NCI-H2107 (cell line): ENCODE measurements around the gene CUX1.
A peak's percentile ranks its signal among the peaks of the same experiment; 100 is the strongest.
"Not testable (repeated sequence)": the region's sequence is repeated elsewhere in the genome, so short reads cannot be mapped to it uniquely, and the experiment has no call there.

ENCODE experiments used
- DNase-seq: peaks from one replicate; lab custom pipeline; 2025; lab: John Stamatoyannopoulos, UW

The CUX1 gene

GRCh38 chr7:102009628-102010027 is 192.2 kb downstream of the CUX1 start:
- DNase-seq, result no peak

- DNase-seq, result not testable (repeated sequence)
These were observed 194.8 kb downstream of the CUX1 start for GRCh38 chr7:102012112-102012830.

GRCh38 chr7:102012941-102013461 is 195.6 kb downstream of the CUX1 start:
- no peak for DNase-seq

- no peak for DNase-seq
These were observed 201.4 kb downstream of the CUX1 start for GRCh38 chr7:102018876-102019275.

GRCh38 chr7:102019461-102019860 is 202.0 kb downstream of the CUX1 start:
- no peak for DNase-seq

GRCh38 chr7:102021841-102022618 is 204.6 kb downstream of the CUX1 start:
- DNase-seq, result no peak

- no peak for DNase-seq
These were observed 206.8 kb downstream of the CUX1 start for GRCh38 chr7:102024005-102024768.

GRCh38 chr7:102024769-102025391 is 207.5 kb downstream of the CUX1 start:
- no peak for DNase-seq

GRCh38 chr7:102025777-102026176 is 208.4 kb downstream of the CUX1 start:
- DNase-seq, result not testable (repeated sequence)

- no peak for DNase-seq
These were observed 210.9 kb downstream of the CUX1 start for GRCh38 chr7:102028206-102028826.

GRCh38 chr7:102029616-102030015 is 212.2 kb downstream of the CUX1 start:
- DNase-seq, result no peak

GRCh38 chr7:102030696-102031095 is 213.3 kb downstream of the CUX1 start:
- no peak for DNase-seq

- DNase-seq, result no peak
These were observed 219.5 kb downstream of the CUX1 start for GRCh38 chr7:102036958-102037357.

- no peak for DNase-seq
These were observed 222.3 kb downstream of the CUX1 start for GRCh38 chr7:102039706-102040105.

GRCh38 chr7:102040569-102040968 is 223.1 kb downstream of the CUX1 start:
- DNase-seq, result no peak

- DNase-seq, result no peak
These were observed 224.7 kb downstream of the CUX1 start for GRCh38 chr7:102042016-102042656.

GRCh38 chr7:102042796-102043195 is 225.4 kb downstream of the CUX1 start:
- not testable (repeated sequence) for DNase-seq

GRCh38 chr7:102044641-102044983 is 227.2 kb downstream of the CUX1 start:
- DNase-seq, result no peak

GRCh38 chr7:102044984-102045673 is 227.7 kb downstream of the CUX1 start:
- DNase-seq, result peak; percentile 23

GRCh38 chr7:102045681-102046372 is 228.4 kb downstream of the CUX1 start:
- DNase-seq, result no peak
